K562 (cell line): ENCODE measurements around the gene GDF15. TPM values are rescaled to one million over a fixed set of nuclear protein-coding genes. Genes with fewer than 3 reads are reported as not detected.

Experiments
- FOXA1 ChIP-seq: fragments of 450-650 bp; IDR thresholded peaks from 2 replicates; pipeline ENCODE4 v1.6.1; 2016; ENCODE audit warnings: mild to moderate bottlenecking, borderline replicate concordance
- FUS ChIP-seq: fragments of 200-400 bp; formaldehyde crosslinking; optimal IDR thresholded peaks from 2 replicates; pipeline ENCODE3; 2017; ENCODE audit warnings: low read depth, low read length
- HOXB6 ChIP-seq: fragments of 250-450 bp; sonication (Bioruptor Pico); IDR thresholded peaks from 2 replicates; pipeline ENCODE4 v1.5.1; 2022; ENCODE audit warnings: mild to moderate bottlenecking, borderline replicate concordance
- MCM7 ChIP-seq, 2 experiments: fragments of 450-650 bp; IDR thresholded peaks; 2 replicates each; pipeline ENCODE4 v1.6.1; 2016 to 2018
- MGA ChIP-seq: fragments of 450-650 bp; IDR thresholded peaks from 2 replicates; pipeline ENCODE4 v1.6.1; 2016; ENCODE audit warnings: mild to moderate bottlenecking, moderate library complexity
- MTA2 ChIP-seq: fragments of 450-650 bp; IDR thresholded peaks from 2 replicates; pipeline ENCODE4 v1.6.1; 2016; ENCODE audit warnings: low read depth
- NCOR1 ChIP-seq: fragments of 450-650 bp; IDR thresholded peaks from 2 replicates; pipeline ENCODE4 v1.6.1; 2016; ENCODE audit warnings: mild to moderate bottlenecking, moderate library complexity
- OTX1 ChIP-seq: fragments of 450-650 bp; formaldehyde crosslinking; IDR thresholded peaks from 2 replicates; pipeline ENCODE4 v1.4.0; 2022; ENCODE audit warnings: mild to moderate bottlenecking
- PHF21A ChIP-seq: fragments of 450-650 bp; IDR thresholded peaks from 2 replicates; pipeline ENCODE4 v1.6.1; 2017; ENCODE audit warnings: low read depth, borderline replicate concordance
- PHTF2 ChIP-seq: fragments of 250-450 bp; sonication (Bioruptor Pico); IDR thresholded peaks from 2 replicates; pipeline ENCODE4 v1.5.0; 2021; ENCODE audit warnings: mild to moderate bottlenecking
- POU5F1 ChIP-seq: fragments of 150-350 bp; IDR thresholded peaks from 2 replicates; pipeline ENCODE4 v1.6.1; 2014; ENCODE audit warnings: borderline replicate concordance, low read length, low read depth, mild to moderate bottlenecking; ENCODE audit not compliant: partially characterized antibody
- RBM25 ChIP-seq: fragments of 200-400 bp; formaldehyde crosslinking; IDR thresholded peaks from 2 replicates; pipeline ENCODE4 v1.6.1; 2018; ENCODE audit warnings: low read length, low read depth, moderate library complexity; ENCODE audit not compliant: severe bottlenecking
- RNF219 ChIP-seq: fragments of 250-450 bp; sonication (Bioruptor Pico); IDR thresholded peaks from 2 replicates; pipeline ENCODE4 v1.5.0; 2022; ENCODE audit warnings: mild to moderate bottlenecking
- SMARCA5 ChIP-seq: fragments of 450-650 bp; IDR thresholded peaks from 2 replicates; pipeline ENCODE4 v1.6.1; 2016
- SMARCB1 ChIP-seq: IDR thresholded peaks from 2 replicates; pipeline ENCODE4 v1.6.1; 2011; ENCODE audit warnings: improper control_type of control experiment, low read depth; ENCODE audit not compliant: insufficient read length
- ZNF668 ChIP-seq: fragments of 250-450 bp; sonication (Bioruptor Pico); IDR thresholded peaks from 2 replicates; pipeline ENCODE4 v1.8.0; 2022; ENCODE audit warnings: mild to moderate bottlenecking, inconsistent platforms
- polyA plus RNA-seq, 8 experiments: library from polyadenylated mRNA; depleted of rRNA in 4 of 8; stranded (reverse) in 5 of 8; unstranded in 3 of 8; fragments of >200 nt; fragmentation: Nextera tagmentation in 2 of 8; fragmentation: Illumina TruSeq in 1 of 8; extraction: Ambion mirVana in 2 of 8; extraction: Trizol in 1 of 8; gene quantifications; 2 replicates each; pipeline versions ENCODE4 v1.2.1 to v1.2.3, GENCODE V29; 2011 to 2014; ENCODE audit warnings: inconsistent platforms in 1 of 8, missing spikeins in 1 of 8
- total RNA-seq, 7 experiments: library from RNA; depleted of rRNA in 6 of 7; stranded (reverse); fragments of >200 nt in 6 of 7; fragmentation: Illumina TruSeq in 2 of 7; extraction: Trizol in 2 of 7; gene quantifications; 2 replicates each; pipeline versions ENCODE4 v1.2.1 to v1.2.3, GENCODE V29; 2011 to 2021; ENCODE audit warnings: low replicate concordance in 1 of 7

Gene GDF15
- total and polyA plus RNA-seq, 9 of the 15 experiments (the other 6 are each of a cell fraction or from before 2014, with no cell fraction given), result 2.3 to 82.4 (median 12.5) TPM

GRCh38 chr19:18390065-18390907 is 4.3 kb downstream of the GDF15 start (continued):
- TF ChIP-seq MGA (no peak), RNF219 (CRISPR knock-in tag) (peak; percentile 77), MCM7 (IDR thresholded peaks at IDR 0.05) (no peak), RBM25 (peak; percentile 74), PHF21A (no peak), NCOR1 (peak; percentile 17), PHTF2 (0 out of 2 replicates have a peak, but pooled peaks have one; percentile 3), FUS (no peak), OTX1 (peak; percentile 79; the same call in 1 of the 2 replicates), SMARCA5 (peak; percentile 71; the same call in 1 of the 2 replicates), ZNF668 (no peak), MTA2 (no peak), SMARCB1 (no peak), POU5F1 (no peak), HOXB6 (CRISPR knock-in tag) (peak; percentile 23; the same call in 1 of the 2 replicates), FOXA1 (no peak)
